Panc1 (cell line): ENCODE results near the gene NSD1. TPM values are rescaled to one million over a fixed set of nuclear protein-coding genes. Genes with fewer than 3 reads are reported as not detected.

Experiments
- ATAC-seq: fragments of 200-7000 bp; cut with Tn5 transposase; 2 replicates; pipeline ENCODE4 v1.9.1; 2020; ENCODE audit warnings: mild to moderate bottlenecking, moderate library complexity
- BruUV-seq: library from RNA; stranded (reverse); fragments of 400-500 nt; replicated peaks from 2 replicates; lab custom pipeline; 2021; lab: Mats Ljungman, UMichigan
- CTCF ChIA-PET: fragments of 300-600 bp; sonication (Branson Sonifier 250); formaldehyde crosslinking; loops from one replicate; lab custom pipeline; 2022; ENCODE audit warnings: antibody characterized with exemption; lab: Charles Lee
- POLR2A ChIA-PET: fragments of 300-600 bp; sonication (Branson Sonifier 250); formaldehyde crosslinking; loops from one replicate; lab custom pipeline; 2022; ENCODE audit warnings: antibody characterized with exemption; lab: Charles Lee
- DNase-seq: peaks from one replicate; pipeline ENCODE4 v3.0.0-alpha.2; 2010; ENCODE audit warnings: low read depth, low spot score
- H3K27ac ChIP-seq: 2 replicates; pipeline ENCODE4 v1.5.1; 2011; ENCODE audit warnings: mild to moderate bottlenecking, low read length, inconsistent platforms
- H3K27me3 ChIP-seq: fragments of 200-500 bp; sonication (Bioruptor generic); 2 replicates; pipeline ENCODE4 v1.6.0; 2014; ENCODE audit warnings: low read length, inconsistent platforms; ENCODE audit not compliant: control insufficient read depth, insufficient read depth
- H3K36me3 ChIP-seq: fragments of 200-500 bp; sonication (Bioruptor generic); 2 replicates; pipeline ENCODE4 v1.5.1; 2014; ENCODE audit warnings: inconsistent platforms, mild to moderate bottlenecking, low read length, moderate library complexity; ENCODE audit not compliant: control insufficient read depth, insufficient read depth
- H3K4me1 ChIP-seq: 2 replicates; pipeline ENCODE4 v1.5.1; 2011; ENCODE audit warnings: inconsistent platforms, mild to moderate bottlenecking, low read length, moderate library complexity; ENCODE audit not compliant: control insufficient read depth, insufficient read depth
- H3K4me3 ChIP-seq, 2 experiments: 2 replicates each; pipeline ENCODE4 v1.5.1; 2011 to 2012; ENCODE audit warnings: low read depth in 2 of 2, low read length in 2 of 2, mild to moderate bottlenecking in 2 of 2, inconsistent platforms in 1 of 2, moderate library complexity in 1 of 2
- H3K9me3 ChIP-seq: fragments of 200-500 bp; sonication (Bioruptor generic); 2 replicates; pipeline ENCODE4 v1.5.1; 2014; ENCODE audit warnings: low read depth, mild to moderate bottlenecking, inconsistent platforms, low read length, moderate library complexity; ENCODE audit not compliant: control insufficient read depth, insufficient read depth
- POLR2AphosphoS5 ChIP-seq: IDR thresholded peaks from 2 replicates; pipeline ENCODE4 v1.6.1; 2012; ENCODE audit warnings: mild to moderate bottlenecking, low read depth, low read length, moderate library complexity
- SIN3A ChIP-seq: IDR thresholded peaks from 2 replicates; pipeline ENCODE4 v1.6.1; 2012; ENCODE audit warnings: low read depth, mild to moderate bottlenecking, low read length, moderate library complexity, borderline replicate concordance; ENCODE audit not compliant: insufficient read depth
- TCF7L2 ChIP-seq: IDR thresholded peaks from 2 replicates; pipeline ENCODE4 v1.6.1; 2011; ENCODE audit warnings: mild to moderate bottlenecking, low read depth, low read length, inconsistent platforms
- in situ Hi-C: cut with HindIII; loops from 2 replicates; pipeline ENCODE4 v1.10.0; 2016; ENCODE audit warnings: low sequenced_read_pairs, low pct_unique_long_range_greater_than_20kb
- intact Hi-C: fragments of 100-400 bp; cut with micrococcal nuclease; formaldehyde crosslinking; loops from one replicate; pipeline ENCODE4 v1.10.0; 2022; ENCODE audit not compliant: unreplicated experiment
- total RNA-seq: library from RNA; stranded (reverse); gene quantifications from one replicate; pipeline ENCODE4 v1.2.1, GENCODE V29; 2021; ENCODE audit not compliant: unreplicated experiment
- TF ChIP-seq, protein P1 (sequence below), 2 experiments: IDR thresholded peaks; 2 replicates each; pipeline ENCODE4 v1.6.1; 2011 to 2012; ENCODE audit warnings: low read depth in 2 of 2, control low read depth in 1 of 2, low read length in 1 of 2, mild to moderate bottlenecking in 1 of 2, moderate library complexity in 1 of 2; ENCODE audit not compliant: insufficient read depth in 1 of 2
- TF ChIP-seq, protein P2 (sequence below): fragments of 450-650 bp; IDR thresholded peaks from 2 replicates; pipeline ENCODE4 v1.5.1; 2017; ENCODE audit warnings: mild to moderate bottlenecking

NSD1 gene
- total RNA-seq, 1 experiment from 2014 or later = 58.7 TPM

DNA sequence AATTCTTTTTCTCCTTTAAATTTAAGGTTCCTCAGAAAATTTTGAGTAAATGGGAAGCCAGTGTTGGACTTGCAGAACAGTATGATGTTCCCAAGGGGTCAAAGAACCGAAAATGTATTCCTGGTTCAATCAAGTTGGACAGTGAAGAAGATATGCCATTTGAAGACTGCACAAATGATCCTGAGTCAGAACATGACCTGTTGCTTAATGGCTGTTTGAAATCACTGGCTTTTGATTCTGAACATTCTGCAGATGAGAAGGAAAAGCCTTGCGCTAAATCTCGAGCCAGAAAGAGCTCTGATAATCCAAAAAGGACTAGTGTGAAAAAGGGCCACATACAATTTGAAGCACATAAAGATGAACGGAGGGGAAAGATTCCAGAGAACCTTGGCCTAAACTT, 76.0 kb downstream of the NSD1 start:
- no peaks in the 10 kb centered on the region for H3K4me1 ChIP-seq
- no TSS peak for BruUV-seq
- no peak for ATAC-seq
- intact Hi-C loops (no loop called here), in situ Hi-C loops (no loop called here)
- H3K4me3 ChIP-seq = no peak overlapping the region
- ChIA-PET POLR2A (interaction anchor here (0.5 to 0.6 kb wide), 2 partner anchors 23 to 394 kb away, joined by 3 to 6 read pairs; no protein-coding TSS in a partner anchor), CTCF (interaction anchor here (0.9 kb wide), 1 partner anchor 97 kb away, joined by 3 read pairs; no protein-coding TSS in a partner anchor)
- TF ChIP-seq TCF7L2 (no peak), POLR2AphosphoS5 (no peak), SIN3A (no peak)
- TF ChIP-seq, protein P1, sequence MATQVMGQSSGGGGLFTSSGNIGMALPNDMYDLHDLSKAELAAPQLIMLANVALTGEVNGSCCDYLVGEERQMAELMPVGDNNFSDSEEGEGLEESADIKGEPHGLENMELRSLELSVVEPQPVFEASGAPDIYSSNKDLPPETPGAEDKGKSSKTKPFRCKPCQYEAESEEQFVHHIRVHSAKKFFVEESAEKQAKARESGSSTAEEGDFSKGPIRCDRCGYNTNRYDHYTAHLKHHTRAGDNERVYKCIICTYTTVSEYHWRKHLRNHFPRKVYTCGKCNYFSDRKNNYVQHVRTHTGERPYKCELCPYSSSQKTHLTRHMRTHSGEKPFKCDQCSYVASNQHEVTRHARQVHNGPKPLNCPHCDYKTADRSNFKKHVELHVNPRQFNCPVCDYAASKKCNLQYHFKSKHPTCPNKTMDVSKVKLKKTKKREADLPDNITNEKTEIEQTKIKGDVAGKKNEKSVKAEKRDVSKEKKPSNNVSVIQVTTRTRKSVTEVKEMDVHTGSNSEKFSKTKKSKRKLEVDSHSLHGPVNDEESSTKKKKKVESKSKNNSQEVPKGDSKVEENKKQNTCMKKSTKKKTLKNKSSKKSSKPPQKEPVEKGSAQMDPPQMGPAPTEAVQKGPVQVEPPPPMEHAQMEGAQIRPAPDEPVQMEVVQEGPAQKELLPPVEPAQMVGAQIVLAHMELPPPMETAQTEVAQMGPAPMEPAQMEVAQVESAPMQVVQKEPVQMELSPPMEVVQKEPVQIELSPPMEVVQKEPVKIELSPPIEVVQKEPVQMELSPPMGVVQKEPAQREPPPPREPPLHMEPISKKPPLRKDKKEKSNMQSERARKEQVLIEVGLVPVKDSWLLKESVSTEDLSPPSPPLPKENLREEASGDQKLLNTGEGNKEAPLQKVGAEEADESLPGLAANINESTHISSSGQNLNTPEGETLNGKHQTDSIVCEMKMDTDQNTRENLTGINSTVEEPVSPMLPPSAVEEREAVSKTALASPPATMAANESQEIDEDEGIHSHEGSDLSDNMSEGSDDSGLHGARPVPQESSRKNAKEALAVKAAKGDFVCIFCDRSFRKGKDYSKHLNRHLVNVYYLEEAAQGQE (IDR thresholded peaks at IDR 0.05; ENCODE audit: insufficient read depth in 1 of 2, low read depth in 2 of 2, low read length in 1 of 2) = no peak
- TF ChIP-seq, protein P2, sequence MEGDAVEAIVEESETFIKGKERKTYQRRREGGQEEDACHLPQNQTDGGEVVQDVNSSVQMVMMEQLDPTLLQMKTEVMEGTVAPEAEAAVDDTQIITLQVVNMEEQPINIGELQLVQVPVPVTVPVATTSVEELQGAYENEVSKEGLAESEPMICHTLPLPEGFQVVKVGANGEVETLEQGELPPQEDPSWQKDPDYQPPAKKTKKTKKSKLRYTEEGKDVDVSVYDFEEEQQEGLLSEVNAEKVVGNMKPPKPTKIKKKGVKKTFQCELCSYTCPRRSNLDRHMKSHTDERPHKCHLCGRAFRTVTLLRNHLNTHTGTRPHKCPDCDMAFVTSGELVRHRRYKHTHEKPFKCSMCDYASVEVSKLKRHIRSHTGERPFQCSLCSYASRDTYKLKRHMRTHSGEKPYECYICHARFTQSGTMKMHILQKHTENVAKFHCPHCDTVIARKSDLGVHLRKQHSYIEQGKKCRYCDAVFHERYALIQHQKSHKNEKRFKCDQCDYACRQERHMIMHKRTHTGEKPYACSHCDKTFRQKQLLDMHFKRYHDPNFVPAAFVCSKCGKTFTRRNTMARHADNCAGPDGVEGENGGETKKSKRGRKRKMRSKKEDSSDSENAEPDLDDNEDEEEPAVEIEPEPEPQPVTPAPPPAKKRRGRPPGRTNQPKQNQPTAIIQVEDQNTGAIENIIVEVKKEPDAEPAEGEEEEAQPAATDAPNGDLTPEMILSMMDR = no peak
- no peaks in the 10 kb centered on the region for H3K9me3 ChIP-seq
- no peaks in the 10 kb centered on the region for H3K27me3 ChIP-seq
- H3K36me3 ChIP-seq = peaks cover 22% of the 10 kb centered on the region; the same call in 1 of the 2 replicates
- DNase-seq = no peak
- no peak overlapping the region for H3K27ac ChIP-seq

DNA sequence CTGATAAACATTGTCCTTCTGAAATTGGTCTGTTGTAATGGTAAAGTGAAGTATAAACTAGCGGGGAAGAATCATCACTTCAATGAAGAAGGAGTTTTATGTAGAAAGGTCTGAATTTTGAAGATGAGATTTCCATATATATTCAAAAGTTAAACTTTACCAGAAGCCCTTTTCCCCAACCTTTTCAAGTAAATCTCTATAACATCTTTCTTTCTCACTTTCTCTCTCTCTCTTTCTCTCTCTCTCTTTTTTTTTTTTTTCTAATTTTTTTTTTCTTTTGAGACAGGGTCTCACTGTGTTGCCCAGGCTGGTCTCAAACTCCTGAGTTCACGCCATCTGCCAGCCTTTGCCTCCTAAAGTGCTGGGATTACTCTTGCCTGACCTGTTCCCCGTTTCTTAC, 78.7 kb downstream of the NSD1 start:
- POLR2A ChIA-PET = no interaction called here
- Histone ChIP-seq H3K27ac (no peak overlapping the region), H3K27me3 (no peaks in the 10 kb centered on the region), H3K4me1 (no peaks in the 10 kb centered on the region), H3K9me3 (no peaks in the 10 kb centered on the region), H3K36me3 (peaks cover 20% of the 10 kb centered on the region; the same call in 1 of the 2 replicates), H3K4me3 (no peak overlapping the region)
- TF ChIP-seq, protein P2 = no peak
- TF ChIP-seq SIN3A (no peak), POLR2AphosphoS5 (no peak), TCF7L2 (no peak)
- TF ChIP-seq, protein P1 (IDR thresholded peaks at IDR 0.05; ENCODE audit: insufficient read depth in 1 of 2, low read depth in 2 of 2, low read length in 1 of 2) = no peak
- CTCF ChIA-PET = no interaction called here
- intact Hi-C loops = no loop called here
- no peak for ATAC-seq
- in situ Hi-C loops = no loop called here
- BruUV-seq = no TSS peak
- no peak for DNase-seq
